ENCODE measurements around the gene DNTTIP2.
"Not testable (repeated sequence)": the region's sequence is repeated elsewhere in the genome, so short reads cannot be mapped to it uniquely, and the experiment has no call there.

Gene DNTTIP2, protein sequence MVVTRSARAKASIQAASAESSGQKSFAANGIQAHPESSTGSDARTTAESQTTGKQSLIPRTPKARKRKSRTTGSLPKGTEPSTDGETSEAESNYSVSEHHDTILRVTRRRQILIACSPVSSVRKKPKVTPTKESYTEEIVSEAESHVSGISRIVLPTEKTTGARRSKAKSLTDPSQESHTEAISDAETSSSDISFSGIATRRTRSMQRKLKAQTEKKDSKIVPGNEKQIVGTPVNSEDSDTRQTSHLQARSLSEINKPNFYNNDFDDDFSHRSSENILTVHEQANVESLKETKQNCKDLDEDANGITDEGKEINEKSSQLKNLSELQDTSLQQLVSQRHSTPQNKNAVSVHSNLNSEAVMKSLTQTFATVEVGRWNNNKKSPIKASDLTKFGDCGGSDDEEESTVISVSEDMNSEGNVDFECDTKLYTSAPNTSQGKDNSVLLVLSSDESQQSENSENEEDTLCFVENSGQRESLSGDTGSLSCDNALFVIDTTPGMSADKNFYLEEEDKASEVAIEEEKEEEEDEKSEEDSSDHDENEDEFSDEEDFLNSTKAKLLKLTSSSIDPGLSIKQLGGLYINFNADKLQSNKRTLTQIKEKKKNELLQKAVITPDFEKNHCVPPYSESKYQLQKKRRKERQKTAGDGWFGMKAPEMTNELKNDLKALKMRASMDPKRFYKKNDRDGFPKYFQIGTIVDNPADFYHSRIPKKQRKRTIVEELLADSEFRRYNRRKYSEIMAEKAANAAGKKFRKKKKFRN

GRCh38 chr1:93878889-93879586 lies at the start of gene DNTTIP2:
DNTTIP2 (minus strand) TSS chr1:93879206; CDS start chr1:93879148, 58 bp downstream.
- no peaks in the 10 kb centered on the region for H3K27me3 Mint-ChIP-seq
- peak within 1 kb of the TSS; percentile 95 for H3K4me3 Mint-ChIP-seq
- H3K4me1 Mint-ChIP-seq = peaks cover 52% of the 10 kb centered on the region
- peak; percentile 97 for ATAC-seq
- peaks cover 43% of the 10 kb centered on the region for H3K36me3 Mint-ChIP-seq (ENCODE audit: low read depth)
- peak within 1 kb of the TSS; percentile 98 for H3K27ac Mint-ChIP-seq
- DNase-seq = peak; percentile 91
- no peaks in the 10 kb centered on the region for H3K9me3 Mint-ChIP-seq

- H3K36me3 Mint-ChIP-seq (ENCODE audit: low read depth) = peaks cover 6% of the 10 kb centered on the region
- ATAC-seq (no peak), DNase-seq (no peak)
- no peak overlapping the region for H3K27ac Mint-ChIP-seq
- no peaks in the 10 kb centered on the region for H3K27me3 Mint-ChIP-seq
- no peaks in the 10 kb centered on the region for H3K4me1 Mint-ChIP-seq
- no peak overlapping the region for H3K4me3 Mint-ChIP-seq
- H3K9me3 Mint-ChIP-seq = peaks cover 24% of the 10 kb centered on the region
Observed at GRCh38 chr1:93925206-93925605, 46.2 kb upstream of the DNTTIP2 start.

DNA sequence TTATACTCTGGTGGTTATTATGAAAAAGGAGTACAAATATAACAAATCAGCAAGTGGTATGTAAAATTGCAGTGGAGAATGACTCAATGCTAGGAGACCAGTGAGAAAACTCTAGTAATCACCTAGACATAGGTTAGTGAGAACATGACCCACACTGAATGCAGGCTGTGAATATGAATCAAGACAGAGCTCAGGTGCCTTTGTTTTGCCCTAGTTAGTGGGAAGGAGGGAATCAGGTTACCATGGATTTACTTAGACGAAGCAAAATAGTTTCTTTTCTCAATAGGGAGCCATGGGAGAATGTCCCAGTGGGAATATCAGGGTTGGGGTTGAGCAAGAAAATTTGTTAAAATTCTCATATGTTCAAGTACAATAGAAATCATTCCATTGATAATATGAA lies 40.8 kb upstream of the DNTTIP2 start:
- ATAC-seq = no peak
- no peaks in the 10 kb centered on the region for H3K36me3 Mint-ChIP-seq (ENCODE audit: low read depth)

DNA sequence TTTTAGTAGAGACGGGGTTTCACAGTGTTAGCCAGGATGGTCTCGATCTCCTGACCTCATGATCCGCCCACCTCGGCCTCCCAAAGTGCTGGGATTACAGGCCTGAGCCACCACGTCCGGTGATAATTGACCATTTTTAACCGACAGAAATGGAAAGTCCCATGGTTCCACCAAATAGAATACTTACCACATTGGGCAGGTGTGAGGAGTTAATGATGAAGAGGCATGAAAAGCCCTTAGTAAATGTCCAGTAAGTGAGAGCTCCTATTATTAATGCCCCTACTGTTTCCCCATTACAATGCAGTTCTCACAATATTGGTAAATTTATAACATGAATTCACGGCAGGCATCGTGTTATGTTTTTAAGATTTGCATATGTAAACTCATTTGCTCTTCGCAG lies 38.3 kb upstream of the DNTTIP2 start:
- DNase-seq (no peak), ATAC-seq (no peak)
- Mint-ChIP-seq H3K27me3 (no peaks in the 10 kb centered on the region), H3K4me3 (no peak overlapping the region), H3K36me3 (ENCODE audit: low read depth) (no peaks in the 10 kb centered on the region), H3K27ac (no peak overlapping the region), H3K9me3 (no peaks in the 10 kb centered on the region), H3K4me1 (no peaks in the 10 kb centered on the region)

More for the DNA sequence above, 40.8 kb upstream of the DNTTIP2 start:
- H3K4me3 Mint-ChIP-seq = no peak overlapping the region
- no peaks in the 10 kb centered on the region for H3K27me3 Mint-ChIP-seq
- DNase-seq = no peak
- H3K9me3 Mint-ChIP-seq = no peaks in the 10 kb centered on the region
- no peaks in the 10 kb centered on the region for H3K4me1 Mint-ChIP-seq
- no peak overlapping the region for H3K27ac Mint-ChIP-seq

DNA sequence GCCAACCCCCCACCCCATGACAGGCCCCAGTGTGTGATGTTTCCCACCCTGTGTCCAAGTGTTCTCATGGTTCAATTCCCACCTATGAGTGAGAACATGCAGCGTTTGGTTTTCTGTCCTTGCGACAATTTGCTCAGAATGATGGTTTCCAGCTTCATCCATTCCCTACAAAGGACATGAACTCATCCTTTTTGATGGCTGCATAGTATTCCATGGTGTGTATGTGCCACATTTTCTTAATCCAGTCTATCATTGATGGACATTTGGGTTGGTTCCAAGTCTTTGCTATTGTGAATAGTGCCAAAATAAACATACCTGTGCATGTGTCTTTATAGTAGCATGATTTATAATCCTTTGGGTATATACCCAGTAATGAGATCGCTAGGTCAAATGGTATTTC lies 31.9 kb upstream of the DNTTIP2 start:
- H3K4me3 Mint-ChIP-seq, H3K27ac Mint-ChIP-seq, DNase-seq: not testable (repeated sequence)

DNA sequence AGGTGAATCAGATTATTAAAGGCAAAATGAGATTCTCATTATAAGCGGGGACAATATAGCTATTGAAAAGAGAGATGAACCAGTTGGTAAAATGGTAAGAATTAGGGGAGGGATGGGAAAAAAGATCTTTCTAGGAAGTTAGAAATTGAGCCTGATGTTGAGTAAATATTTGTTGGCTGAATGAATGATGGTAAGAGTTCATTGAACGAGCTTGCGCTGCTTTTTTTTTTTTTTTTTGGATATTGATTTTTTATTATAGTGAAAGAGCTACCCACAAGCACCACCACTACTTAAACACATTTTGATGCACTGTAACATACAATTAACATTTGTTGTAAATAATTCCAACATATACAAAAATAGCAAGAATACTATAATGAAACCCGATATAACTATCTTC lies 31.3 kb upstream of the DNTTIP2 start:
- Mint-ChIP-seq H3K9me3 (peaks cover 5% of the 10 kb centered on the region), H3K36me3 (ENCODE audit: low read depth) (peaks cover 5% of the 10 kb centered on the region), H3K27me3 (no peaks in the 10 kb centered on the region), H3K4me3 (peak overlapping the region; percentile 86), H3K4me1 (peaks cover 33% of the 10 kb centered on the region), H3K27ac (peak overlapping the region; percentile 82)
- ATAC-seq (no peak), DNase-seq (no peak)

More for the DNA sequence above, 31.9 kb upstream of the DNTTIP2 start:
- H3K27me3 Mint-ChIP-seq; ATAC-seq; H3K36me3 Mint-ChIP-seq (ENCODE audit: low read depth); H3K9me3 Mint-ChIP-seq: not testable (repeated sequence)
- H3K4me1 Mint-ChIP-seq = peaks cover 31% of the 10 kb centered on the region

GRCh38 chr1:93909146-93910050 lies 30.4 kb upstream of the DNTTIP2 start, which contains the start of gene GCLM:
GCLM (minus strand) TSS chr1:93909430; CDS start chr1:93909163, 267 bp downstream.
- H3K4me3 Mint-ChIP-seq = peak within 1 kb of the TSS; percentile 86
- H3K27ac Mint-ChIP-seq = peak within 1 kb of the TSS; percentile 84
- H3K27me3 Mint-ChIP-seq = no peaks in the 10 kb centered on the region
- peaks cover 39% of the 10 kb centered on the region for H3K4me1 Mint-ChIP-seq
- ATAC-seq = peak; percentile 93
- H3K9me3 Mint-ChIP-seq = peaks cover 5% of the 10 kb centered on the region
- peak; percentile 96 for DNase-seq
- H3K36me3 Mint-ChIP-seq (ENCODE audit: low read depth) = peaks cover 5% of the 10 kb centered on the region

DNA sequence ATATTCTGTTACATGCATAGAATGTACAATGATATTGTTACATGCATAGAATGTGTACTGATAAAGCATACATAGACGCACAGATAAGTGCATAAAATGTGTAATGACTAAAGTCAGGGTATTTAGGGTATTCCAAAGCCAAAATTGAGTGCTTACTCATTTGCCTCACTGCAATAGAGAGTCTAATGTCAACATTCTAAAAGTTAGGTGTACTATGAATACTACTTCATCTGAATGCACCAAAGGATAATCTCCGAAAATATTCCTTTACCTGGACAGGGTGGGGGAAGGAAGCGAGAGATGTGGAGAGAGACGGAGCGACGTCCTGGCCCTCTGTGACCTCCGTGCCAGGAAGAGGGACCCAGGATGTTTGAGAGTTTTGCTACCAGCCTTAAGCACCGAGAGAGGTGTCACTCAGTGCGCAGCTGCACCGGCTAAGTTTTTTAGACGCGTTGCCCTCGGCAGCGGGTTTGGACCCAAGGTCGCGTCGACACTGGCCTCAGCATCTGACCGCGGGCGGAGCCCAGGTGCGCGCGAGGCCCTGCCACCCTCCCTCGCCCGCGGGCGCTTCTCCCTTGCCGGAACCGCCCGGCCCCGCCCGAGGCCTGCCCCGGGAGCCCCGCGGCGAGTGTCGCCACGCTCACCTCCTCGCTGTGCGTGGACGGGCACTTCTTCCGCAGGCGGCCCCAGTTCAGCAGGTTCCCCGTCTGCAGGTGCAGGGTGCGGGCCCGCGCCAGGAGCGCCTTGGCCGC lies 29.6 kb upstream of the DNTTIP2 start:
- Mint-ChIP-seq H3K27ac (peak overlapping the region; percentile 84), H3K4me1 (peaks cover 47% of the 10 kb centered on the region), H3K4me3 (peak overlapping the region; percentile 84), H3K27me3 (no peaks in the 10 kb centered on the region), H3K36me3 (ENCODE audit: low read depth) (peaks cover 5% of the 10 kb centered on the region), H3K9me3 (peaks cover 5% of the 10 kb centered on the region)
- ATAC-seq = peak; percentile 43
- DNase-seq = peak; percentile 42

DNA sequence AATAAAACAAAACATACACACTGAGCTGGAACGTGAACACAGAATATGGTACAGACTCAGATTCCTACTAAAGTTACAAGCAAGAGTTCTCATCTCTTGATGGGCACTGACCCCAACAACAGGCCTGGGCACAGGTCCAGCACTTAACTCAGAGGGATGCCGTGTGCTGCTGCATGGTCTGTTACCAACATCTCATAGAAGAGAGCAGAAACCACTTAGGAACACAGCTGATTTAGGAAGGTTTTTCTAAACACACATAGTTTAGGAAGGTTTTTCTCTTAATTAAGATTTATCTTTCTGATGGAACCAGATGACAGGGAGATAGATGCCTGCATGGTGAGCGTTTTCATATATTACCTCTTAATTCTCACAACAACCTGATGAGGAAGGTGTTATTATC lies 28.7 kb upstream of the DNTTIP2 start:
- ATAC-seq (no peak), DNase-seq (no peak)
- Mint-ChIP-seq H3K9me3 (peaks cover 5% of the 10 kb centered on the region), H3K27ac (no peak overlapping the region), H3K4me3 (peak overlapping the region; percentile 84), H3K4me1 (peaks cover 47% of the 10 kb centered on the region), H3K27me3 (no peaks in the 10 kb centered on the region), H3K36me3 (ENCODE audit: low read depth) (peaks cover 5% of the 10 kb centered on the region)

DNA sequence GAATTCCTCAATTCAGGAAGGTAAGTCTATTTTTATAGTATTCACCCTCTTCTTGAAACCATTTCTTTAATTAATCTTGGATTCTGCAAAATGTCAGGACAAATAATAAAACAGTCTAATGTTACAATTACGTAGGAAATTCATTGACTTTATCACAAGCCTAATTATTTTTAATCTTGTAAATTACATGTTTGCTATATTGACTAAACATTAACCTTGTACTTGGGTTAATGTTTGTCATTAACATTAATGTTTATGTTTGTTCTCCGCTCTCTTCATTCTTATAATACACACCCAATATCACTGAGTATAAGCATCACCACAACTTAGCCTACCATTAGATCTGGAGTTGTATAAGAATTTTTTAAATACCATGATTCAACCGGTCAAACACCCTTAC lies 27.5 kb upstream of the DNTTIP2 start:
- peaks cover 5% of the 10 kb centered on the region for H3K9me3 Mint-ChIP-seq
- no peak overlapping the region for H3K4me3 Mint-ChIP-seq
- H3K36me3 Mint-ChIP-seq (ENCODE audit: low read depth) = peaks cover 5% of the 10 kb centered on the region
- no peaks in the 10 kb centered on the region for H3K27me3 Mint-ChIP-seq
- H3K27ac Mint-ChIP-seq = no peak overlapping the region
- ATAC-seq (no peak), DNase-seq (no peak)
- H3K4me1 Mint-ChIP-seq = peaks cover 47% of the 10 kb centered on the region

- Mint-ChIP-seq H3K4me1 (peaks cover 47% of the 10 kb centered on the region), H3K9me3 (peaks cover 5% of the 10 kb centered on the region), H3K27me3 (no peaks in the 10 kb centered on the region), H3K36me3 (ENCODE audit: low read depth) (peaks cover 7% of the 10 kb centered on the region), H3K27ac (no peak overlapping the region), H3K4me3 (no peak overlapping the region)
- ATAC-seq (no peak), DNase-seq (no peak)
Observed at GRCh38 chr1:93905734-93906133, 26.7 kb upstream of the DNTTIP2 start.

DNA sequence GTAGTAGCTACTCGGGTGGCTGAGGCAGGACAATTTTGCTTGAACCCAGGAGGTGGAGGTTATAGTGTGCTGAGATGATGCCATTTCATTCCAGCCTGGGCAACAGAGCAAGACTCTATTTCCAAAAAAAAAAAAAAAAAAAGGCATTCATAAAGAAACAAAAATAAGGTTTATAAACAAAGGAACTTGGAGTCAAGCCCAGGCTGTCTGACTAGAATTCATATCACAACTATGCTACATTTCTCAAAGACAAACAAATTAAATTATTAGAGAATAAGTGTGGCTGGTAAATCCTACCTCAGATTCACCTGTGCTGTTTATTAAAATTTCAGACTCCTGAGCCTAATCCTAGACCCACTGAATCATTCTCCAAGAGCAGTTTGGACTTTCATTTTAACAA lies 26.0 kb upstream of the DNTTIP2 start:
- peaks cover 3% of the 10 kb centered on the region for H3K9me3 Mint-ChIP-seq
- H3K27ac Mint-ChIP-seq = no peak overlapping the region
- H3K27me3 Mint-ChIP-seq = no peaks in the 10 kb centered on the region
- peaks cover 9% of the 10 kb centered on the region for H3K36me3 Mint-ChIP-seq (ENCODE audit: low read depth)
- no peak overlapping the region for H3K4me3 Mint-ChIP-seq
- ATAC-seq (no peak), DNase-seq (no peak)
- peaks cover 45% of the 10 kb centered on the region for H3K4me1 Mint-ChIP-seq

GRCh38 chr1:93904228-93904627 lies 25.2 kb upstream of the DNTTIP2 start:
- no peak for DNase-seq
- peak overlapping the region; percentile 31 for H3K27ac Mint-ChIP-seq
- no peak for ATAC-seq
- peaks cover 47% of the 10 kb centered on the region for H3K4me1 Mint-ChIP-seq
- H3K9me3 Mint-ChIP-seq = no peaks in the 10 kb centered on the region
- H3K4me3 Mint-ChIP-seq = no peak overlapping the region
- peaks cover 9% of the 10 kb centered on the region for H3K36me3 Mint-ChIP-seq (ENCODE audit: low read depth)
- H3K27me3 Mint-ChIP-seq = no peaks in the 10 kb centered on the region
